Measurements from ENCODE around the gene PRRC2A. TPM values are rescaled to one million over a fixed set of nuclear protein-coding genes. Genes with fewer than 3 reads are reported as not detected.

The PRRC2A gene
- 30.6 TPM for total RNA-seq

DNA sequence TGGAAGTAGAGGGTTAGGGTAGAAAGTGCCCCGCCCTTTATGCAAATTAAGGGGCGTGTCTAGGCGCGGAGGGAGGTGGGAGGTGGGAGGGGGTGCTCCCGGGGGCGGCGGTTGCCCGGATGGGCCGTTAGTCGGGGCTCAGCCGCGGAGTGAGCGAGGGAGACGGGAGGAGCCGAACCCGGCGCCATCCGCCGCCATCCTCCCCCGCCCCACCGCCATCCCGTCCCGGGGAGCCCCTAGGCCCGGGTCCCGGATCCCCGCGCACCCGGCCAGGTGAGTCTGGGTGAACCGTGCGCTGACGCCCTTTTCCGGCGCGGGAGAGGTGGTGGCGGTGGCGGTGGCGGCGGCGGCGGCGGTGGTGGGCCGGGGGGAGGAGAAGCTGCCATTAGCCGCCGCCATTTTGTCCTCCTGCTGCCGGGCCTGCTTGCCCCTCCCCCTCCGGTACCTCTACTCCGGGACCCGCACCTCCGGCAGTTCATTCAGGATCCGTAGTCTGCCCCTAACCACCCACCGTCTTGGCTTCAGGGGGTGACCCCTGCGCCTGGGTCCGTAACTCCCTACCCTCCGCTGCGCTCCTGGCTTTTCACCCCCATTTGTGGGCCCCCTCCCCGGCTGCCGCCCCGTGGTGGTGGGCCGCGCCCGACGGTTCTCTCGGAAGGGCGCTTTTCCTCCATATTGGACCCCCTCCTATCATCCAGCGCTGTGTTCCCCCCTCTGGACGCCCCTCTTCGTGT, at the start of gene PRRC2A:
Gene PRRC2A, plus strand, starts transcription at position 130 of the 734 bp plus-strand sequence. CDS start 2,075 bp downstream, outside the sequence.
- DNase-seq (ENCODE audit: low spot score in 2 of 2) (peak; percentile 96 to 98), FAIRE-seq (no peak)

- FAIRE-seq (no peak), DNase-seq (ENCODE audit: low spot score in 2 of 2) (no peak)
These were observed 48.2 kb upstream of the PRRC2A start, which contains the start of gene LTA for GRCh38 chr6:31572041-31572911. Gene LTA, plus strand, starts transcription at chr6:31572289. Its CDS starts 454 bp downstream, at chr6:31572743.

DNA sequence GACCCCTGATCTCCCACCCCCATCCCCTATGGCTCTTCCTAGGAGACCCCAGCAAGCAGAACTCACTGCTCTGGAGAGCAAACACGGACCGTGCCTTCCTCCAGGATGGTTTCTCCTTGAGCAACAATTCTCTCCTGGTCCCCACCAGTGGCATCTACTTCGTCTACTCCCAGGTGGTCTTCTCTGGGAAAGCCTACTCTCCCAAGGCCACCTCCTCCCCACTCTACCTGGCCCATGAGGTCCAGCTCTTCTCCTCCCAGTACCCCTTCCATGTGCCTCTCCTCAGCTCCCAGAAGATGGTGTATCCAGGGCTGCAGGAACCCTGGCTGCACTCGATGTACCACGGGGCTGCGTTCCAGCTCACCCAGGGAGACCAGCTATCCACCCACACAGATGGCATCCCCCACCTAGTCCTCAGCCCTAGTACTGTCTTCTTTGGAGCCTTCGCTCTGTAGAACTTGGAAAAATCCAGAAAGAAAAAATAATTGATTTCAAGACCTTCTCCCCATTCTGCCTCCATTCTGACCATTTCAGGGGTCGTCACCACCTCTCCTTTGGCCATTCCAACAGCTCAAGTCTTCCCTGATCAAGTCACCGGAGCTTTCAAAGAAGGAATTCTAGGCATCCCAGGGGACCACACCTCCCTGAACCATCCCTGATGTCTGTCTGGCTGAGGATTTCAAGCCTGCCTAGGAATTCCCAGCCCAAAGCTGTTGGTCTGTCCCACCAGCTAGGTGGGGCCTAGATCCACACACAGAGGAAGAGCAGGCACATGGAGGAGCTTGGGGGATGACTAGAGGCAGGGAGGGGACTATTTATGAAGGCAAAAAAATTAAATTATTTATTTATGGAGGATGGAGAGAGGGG, 47.0 kb upstream of the PRRC2A start:
- DNase-seq (ENCODE audit: low spot score in 2 of 2) (no peak), FAIRE-seq (no peak)

DNA sequence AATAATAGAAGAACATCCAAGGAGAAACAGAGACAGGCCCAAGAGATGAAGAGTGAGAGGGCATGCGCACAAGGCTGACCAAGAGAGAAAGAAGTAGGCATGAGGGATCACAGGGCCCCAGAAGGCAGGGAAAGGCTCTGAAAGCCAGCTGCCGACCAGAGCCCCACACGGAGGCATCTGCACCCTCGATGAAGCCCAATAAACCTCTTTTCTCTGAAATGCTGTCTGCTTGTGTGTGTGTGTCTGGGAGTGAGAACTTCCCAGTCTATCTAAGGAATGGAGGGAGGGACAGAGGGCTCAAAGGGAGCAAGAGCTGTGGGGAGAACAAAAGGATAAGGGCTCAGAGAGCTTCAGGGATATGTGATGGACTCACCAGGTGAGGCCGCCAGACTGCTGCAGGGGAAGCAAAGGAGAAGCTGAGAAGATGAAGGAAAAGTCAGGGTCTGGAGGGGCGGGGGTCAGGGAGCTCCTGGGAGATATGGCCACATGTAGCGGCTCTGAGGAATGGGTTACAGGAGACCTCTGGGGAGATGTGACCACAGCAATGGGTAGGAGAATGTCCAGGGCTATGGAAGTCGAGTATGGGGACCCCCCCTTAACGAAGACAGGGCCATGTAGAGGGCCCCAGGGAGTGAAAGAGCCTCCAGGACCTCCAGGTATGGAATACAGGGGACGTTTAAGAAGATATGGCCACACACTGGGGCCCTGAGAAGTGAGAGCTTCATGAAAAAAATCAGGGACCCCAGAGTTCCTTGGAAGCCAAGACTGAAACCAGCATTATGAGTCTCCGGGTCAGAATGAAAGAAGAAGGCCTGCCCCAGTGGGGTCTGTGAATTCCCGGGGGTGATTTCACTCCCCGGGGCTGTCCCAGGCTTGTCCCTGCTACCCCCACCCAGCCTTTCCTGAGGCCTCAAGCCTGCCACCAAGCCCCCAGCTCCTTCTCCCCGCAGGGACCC, 46.1 kb upstream of the PRRC2A start:
- FAIRE-seq, result no peak

GRCh38 chr6:31575335-31575901, 45.1 kb upstream of the PRRC2A start, which contains the start of gene TNF:
Gene TNF, plus strand, starts transcription at chr6:31575565. Its CDS starts 177 bp downstream, at chr6:31575742.
- no peak for FAIRE-seq
- DNase-seq (ENCODE audit: low spot score in 2 of 2), result no peak

More for the DNA sequence above, 46.1 kb upstream of the PRRC2A start:
- no peak for DNase-seq (ENCODE audit: low spot score in 2 of 2)

DNA sequence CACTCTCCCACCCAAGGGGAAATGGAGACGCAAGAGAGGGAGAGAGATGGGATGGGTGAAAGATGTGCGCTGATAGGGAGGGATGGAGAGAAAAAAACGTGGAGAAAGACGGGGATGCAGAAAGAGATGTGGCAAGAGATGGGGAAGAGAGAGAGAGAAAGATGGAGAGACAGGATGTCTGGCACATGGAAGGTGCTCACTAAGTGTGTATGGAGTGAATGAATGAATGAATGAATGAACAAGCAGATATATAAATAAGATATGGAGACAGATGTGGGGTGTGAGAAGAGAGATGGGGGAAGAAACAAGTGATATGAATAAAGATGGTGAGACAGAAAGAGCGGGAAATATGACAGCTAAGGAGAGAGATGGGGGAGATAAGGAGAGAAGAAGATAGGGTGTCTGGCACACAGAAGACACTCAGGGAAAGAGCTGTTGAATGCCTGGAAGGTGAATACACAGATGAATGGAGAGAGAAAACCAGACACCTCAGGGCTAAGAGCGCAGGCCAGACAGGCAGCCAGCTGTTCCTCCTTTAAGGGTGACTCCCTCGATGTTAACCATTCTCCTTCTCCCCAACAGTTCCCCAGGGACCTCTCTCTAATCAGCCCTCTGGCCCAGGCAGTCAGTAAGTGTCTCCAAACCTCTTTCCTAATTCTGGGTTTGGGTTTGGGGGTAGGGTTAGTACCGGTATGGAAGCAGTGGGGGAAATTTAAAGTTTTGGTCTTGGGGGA, 44.4 kb upstream of the PRRC2A start:
- FAIRE-seq (no peak), DNase-seq (ENCODE audit: low spot score in 2 of 2) (no peak)

DNA sequence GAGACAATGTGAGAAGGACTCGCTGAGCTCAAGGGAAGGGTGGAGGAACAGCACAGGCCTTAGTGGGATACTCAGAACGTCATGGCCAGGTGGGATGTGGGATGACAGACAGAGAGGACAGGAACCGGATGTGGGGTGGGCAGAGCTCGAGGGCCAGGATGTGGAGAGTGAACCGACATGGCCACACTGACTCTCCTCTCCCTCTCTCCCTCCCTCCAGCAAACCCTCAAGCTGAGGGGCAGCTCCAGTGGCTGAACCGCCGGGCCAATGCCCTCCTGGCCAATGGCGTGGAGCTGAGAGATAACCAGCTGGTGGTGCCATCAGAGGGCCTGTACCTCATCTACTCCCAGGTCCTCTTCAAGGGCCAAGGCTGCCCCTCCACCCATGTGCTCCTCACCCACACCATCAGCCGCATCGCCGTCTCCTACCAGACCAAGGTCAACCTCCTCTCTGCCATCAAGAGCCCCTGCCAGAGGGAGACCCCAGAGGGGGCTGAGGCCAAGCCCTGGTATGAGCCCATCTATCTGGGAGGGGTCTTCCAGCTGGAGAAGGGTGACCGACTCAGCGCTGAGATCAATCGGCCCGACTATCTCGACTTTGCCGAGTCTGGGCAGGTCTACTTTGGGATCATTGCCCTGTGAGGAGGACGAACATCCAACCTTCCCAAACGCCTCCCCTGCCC, 43.5 kb upstream of the PRRC2A start:
- FAIRE-seq (no peak), DNase-seq (ENCODE audit: low spot score in 2 of 2) (no peak)

- DNase-seq (ENCODE audit: low spot score in 2 of 2) (no peak), FAIRE-seq (no peak)
These were observed 42.9 kb upstream of the PRRC2A start for GRCh38 chr6:31577579-31577966.

- DNase-seq (ENCODE audit: low spot score in 2 of 2), result no peak
- no peak for FAIRE-seq
These were observed 42.1 kb upstream of the PRRC2A start for GRCh38 chr6:31578184-31579118.

- no peak for DNase-seq (ENCODE audit: low spot score in 2 of 2)
- no peak for FAIRE-seq
These were observed 41.4 kb upstream of the PRRC2A start for GRCh38 chr6:31579119-31579505.

GRCh38 chr6:31579546-31580437, 40.7 kb upstream of the PRRC2A start:
- FAIRE-seq (no peak), DNase-seq (ENCODE audit: low spot score in 2 of 2) (no peak)

DNA sequence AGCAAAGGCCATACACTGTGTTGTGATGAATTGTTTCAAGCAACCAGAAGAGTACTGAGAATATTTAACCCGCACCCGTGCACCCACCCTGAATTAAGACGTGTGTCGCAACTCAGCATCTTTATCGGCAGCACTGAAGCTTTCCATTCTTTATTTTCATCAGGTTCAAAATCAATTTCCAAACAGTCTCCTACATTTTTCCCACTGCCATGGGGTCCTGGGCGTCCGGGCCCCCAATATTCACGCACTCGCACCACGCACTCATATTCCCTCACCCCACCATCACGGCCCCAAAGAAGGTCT, 40.1 kb upstream of the PRRC2A start:
- FAIRE-seq (no peak), DNase-seq (ENCODE audit: low spot score in 2 of 2) (no peak)

DNA sequence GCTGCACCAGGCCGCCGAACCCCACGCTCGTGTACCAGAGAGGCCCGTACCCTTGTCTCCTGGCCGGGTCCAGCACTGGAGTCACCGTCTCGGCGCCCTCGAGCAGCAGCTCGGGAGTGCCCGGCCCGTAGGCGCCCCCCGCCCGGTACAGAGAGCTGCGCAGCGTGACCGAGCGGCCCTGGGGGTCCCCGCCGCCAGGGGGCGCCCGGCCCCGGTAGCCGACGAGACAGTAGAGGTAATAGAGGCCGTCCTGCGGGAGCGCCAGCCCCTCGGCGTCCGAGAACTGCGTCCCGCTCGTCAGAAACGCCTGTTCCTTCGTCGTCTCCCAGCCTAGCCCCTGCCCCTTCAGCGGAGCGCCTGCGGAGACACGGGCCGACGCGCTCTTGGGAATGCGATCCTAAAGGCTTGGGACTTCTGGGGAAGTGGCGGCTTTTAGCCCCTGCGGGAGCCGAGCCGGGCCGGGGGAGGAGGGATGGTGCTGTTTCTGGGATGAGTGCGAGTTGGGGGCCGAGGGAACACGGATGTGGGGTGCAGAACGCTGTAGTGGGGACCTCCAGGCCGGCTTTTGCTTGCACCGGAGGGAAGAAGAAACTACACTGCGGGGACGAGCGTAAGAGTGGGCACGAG, 39.6 kb upstream of the PRRC2A start:
- peak; percentile 79 to 93 for DNase-seq (ENCODE audit: low spot score in 2 of 2)
- FAIRE-seq, result no peak

DNA sequence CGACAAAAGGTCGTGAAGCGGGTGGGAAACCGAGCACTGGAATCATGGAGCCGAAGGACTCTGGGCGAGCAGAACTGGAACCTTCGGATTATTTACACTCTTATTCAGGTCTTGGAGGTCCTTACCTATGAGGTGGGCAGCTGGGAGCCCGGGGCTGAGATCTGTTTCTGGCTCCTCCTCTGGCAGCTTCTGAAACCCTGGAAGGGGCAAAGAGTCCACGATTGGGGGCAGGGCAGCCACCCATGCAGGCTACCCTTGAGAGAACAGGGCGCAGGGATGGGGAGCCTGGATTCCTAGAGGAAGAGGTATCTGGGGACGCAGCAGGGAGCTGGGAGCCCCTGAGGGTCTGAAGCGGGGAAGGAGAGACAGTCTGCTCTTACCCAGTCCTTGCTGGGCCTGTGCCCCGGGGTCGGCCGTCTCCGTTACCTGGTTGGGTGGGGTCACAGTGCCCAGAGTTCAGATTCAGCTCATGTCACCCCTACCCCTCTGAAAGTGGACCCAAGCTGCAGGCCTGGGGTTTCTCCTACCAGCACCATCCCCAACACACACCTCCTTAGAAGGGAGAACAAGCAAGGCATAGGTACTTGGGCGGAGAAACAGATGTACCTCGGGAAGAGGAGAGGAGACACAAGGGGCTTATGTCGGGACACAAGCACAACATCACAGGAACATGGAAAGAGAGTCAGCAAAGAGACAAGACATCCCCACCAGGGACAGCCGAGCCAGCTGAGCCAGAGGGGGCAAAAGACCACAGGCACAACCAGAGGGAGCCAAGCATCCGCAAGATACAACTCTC, 38.9 kb upstream of the PRRC2A start:
- no peak for FAIRE-seq
- no peak for DNase-seq (ENCODE audit: low spot score in 2 of 2)

DNA sequence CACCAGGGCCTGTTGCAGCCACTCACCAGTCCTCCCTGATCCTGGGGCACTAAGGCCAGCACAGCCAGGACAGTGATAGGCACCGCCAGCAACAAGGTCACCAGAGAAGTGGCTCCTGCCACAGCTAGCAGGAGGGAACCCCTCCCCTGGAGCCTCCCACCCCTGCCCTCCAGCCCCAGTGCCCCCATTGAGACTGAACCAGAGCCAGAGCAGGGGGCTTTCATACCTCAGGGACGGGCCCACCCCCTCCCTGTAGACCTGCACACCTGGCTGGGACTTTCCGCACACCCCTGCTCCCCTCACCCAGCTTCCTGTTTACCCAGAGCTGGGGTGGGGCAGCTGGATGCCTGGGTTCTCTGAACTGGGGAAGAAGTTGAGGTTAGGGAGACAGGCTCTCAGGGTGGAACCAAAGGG, 38.3 kb upstream of the PRRC2A start, which contains the start of gene LTB:
Gene LTB, minus strand, starts transcription at position 195 of the 414 bp plus-strand sequence. Its CDS starts 7 bp downstream, at position 188.
- DNase-seq (ENCODE audit: low spot score in 2 of 2), result no peak
- FAIRE-seq, result no peak

All from frontal cortex (tissue), 4 donors.